GM21619 (cell line): ENCODE measurements around the gene MAP10.

ENCODE experiments used
- ATAC-seq: cut with Tn5 transposase; IDR thresholded peaks from one replicate; pipeline ENCODE4 v1.9.1; 2021; ENCODE audit not compliant: unreplicated experiment

Gene MAP10

DNA sequence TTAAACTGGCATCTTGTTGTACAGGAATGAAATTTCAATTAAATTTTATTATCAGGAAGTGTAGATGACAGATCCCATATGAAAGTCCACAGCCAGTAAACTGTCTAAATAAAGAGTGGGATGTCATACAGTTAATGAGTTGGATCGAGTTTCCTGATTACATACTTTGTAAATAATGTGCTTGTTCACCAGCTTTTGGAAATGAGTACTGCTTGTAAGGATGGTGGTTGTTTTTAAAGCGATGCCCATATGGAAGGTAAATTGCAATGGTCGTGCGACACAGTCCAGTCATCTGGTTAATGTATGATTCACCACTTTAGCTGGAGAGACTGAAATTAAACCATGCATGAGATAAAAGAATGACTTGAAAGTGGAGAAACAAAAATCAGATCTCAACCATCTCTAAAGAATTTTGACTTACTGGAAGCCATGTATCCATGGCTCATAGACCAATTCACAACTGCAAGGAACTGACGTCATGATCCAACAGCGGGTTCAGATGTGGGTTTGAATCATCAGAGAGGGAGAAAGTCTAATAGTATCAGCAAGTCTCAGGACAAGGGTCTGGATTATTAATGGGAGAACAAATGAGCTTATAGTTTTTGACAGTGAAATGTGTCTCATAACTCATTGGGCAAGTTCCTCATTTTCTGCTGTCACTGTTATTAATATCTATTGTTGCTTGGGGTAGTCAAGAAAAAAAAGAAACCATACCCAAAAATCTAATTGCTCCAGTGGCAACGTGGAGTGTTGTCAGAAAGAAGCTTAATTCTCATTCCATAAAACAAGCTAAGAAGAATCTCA, 49.0 kb downstream of the MAP10 start:
- no peak for ATAC-seq

DNA sequence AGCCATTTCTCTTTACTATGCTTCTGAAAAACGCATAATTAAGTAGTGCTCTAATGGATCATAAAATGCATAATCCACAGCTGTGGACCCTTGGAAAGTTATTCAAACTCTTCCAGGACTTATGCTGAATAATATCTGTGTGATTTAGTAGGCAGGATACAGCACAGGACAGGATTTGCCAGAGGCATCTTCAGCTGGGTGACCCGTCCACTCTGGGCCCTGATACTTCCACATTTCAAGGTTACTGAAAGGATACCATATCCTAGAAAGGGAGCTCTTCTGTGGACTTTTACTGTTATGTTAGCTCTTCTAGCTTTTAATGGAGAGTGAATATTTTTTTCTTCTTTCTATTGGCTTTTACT, 49.6 kb downstream of the MAP10 start:
- no peak for ATAC-seq

DNA sequence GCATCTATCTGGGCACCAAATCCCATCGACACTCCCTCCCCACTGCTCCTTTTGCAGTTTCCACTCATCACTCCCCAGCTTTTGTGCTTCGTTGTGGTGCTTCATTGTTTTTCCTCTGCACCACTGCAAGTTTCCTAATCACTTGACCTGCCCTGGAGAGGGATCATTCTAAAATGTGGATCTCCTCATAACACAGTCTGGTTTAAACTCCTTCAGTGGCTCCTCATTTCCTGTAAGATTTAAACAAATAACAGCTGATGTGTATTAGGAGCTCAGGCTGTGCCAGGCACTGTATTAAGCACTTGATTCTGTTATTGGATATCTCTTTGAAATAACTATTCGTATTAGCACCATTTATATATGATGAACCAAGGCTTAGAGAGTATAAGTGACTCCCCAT, 51.3 kb downstream of the MAP10 start:
- ATAC-seq, result no peak
